ENCODE results near the gene CYB5R3. TPM values are rescaled to one million over a fixed set of nuclear protein-coding genes. Genes with fewer than 3 reads are reported as not detected.

The CYB5R3 gene
- polyA plus RNA-seq, 1 of the 3 experiments (the other 2 are of a cell fraction) = 106 TPM

DNA sequence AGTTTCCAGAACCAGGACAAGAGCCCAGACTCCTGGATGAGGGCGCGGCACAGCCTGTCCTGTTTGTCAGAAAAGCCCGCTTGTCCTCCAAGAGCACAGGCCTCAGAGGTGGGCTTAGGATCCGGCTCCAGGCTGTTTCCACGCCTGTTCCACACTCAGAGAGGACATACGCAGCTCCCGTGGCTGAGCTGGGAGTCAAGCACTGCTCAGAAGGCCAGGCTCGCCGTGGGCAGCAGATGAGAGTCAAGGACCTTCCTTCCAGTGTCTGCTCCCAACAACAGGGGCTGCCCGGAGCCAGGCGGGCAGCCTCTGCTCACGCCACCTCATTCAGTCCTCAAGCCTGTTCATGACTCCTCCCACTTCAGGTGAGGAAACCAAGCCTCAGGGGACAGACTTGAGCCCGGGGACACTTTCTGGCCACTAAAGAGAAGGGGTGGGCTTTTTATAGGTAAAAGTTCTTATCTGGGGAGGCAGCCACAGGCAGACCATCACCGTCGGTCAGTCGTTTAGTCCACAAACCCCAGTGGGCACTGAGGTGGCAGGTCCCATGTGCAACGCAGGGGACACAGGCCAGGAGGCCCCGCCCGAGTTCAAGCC, 3.8 kb downstream of the CYB5R3 start:
- Histone ChIP-seq H3K27ac (ENCODE audit: low read depth in 2 of 2, low read length in 1 of 2) (no peak overlapping the region), H3K9me2 (no peaks in the 10 kb centered on the region), H3K4me3 (ENCODE audit: low read depth in 2 of 2, low read length in 1 of 2) (no peak overlapping the region), H3K9ac (no peak overlapping the region), H3F3A (replicated peaks; ENCODE audit: insufficient read depth) (no peaks in the 10 kb centered on the region), H3K4me1 (ENCODE audit: control insufficient read depth in 1 of 2, insufficient read depth in 2 of 2, low read depth in 1 of 2, low read length in 1 of 2) (peaks cover 0 to 6% of the 10 kb centered on the region in 2 experiments; a peak in 1 of 4 replicates), H3K9me3 (no peaks in the 10 kb centered on the region), H2AFZ (ENCODE audit: low read depth) (no peak overlapping the region), H3K79me2 (ENCODE audit: insufficient read depth) (peaks cover 82% of the 10 kb centered on the region), H3K4me2 (no peak overlapping the region), H4K20me1 (ENCODE audit: insufficient read depth) (peaks cover 6% of the 10 kb centered on the region; the same call in 1 of the 2 replicates), H3K36me3 (replicated peaks in 1 of 2; ENCODE audit: control insufficient read depth in 1 of 2, insufficient read depth in 2 of 2, low read length in 1 of 2) (no peaks in the 10 kb centered on the region), H3K27me3 (ENCODE audit: insufficient read depth) (no peaks in the 10 kb centered on the region)
- DNase-seq = no peak
- TF ChIP-seq, protein P1, sequence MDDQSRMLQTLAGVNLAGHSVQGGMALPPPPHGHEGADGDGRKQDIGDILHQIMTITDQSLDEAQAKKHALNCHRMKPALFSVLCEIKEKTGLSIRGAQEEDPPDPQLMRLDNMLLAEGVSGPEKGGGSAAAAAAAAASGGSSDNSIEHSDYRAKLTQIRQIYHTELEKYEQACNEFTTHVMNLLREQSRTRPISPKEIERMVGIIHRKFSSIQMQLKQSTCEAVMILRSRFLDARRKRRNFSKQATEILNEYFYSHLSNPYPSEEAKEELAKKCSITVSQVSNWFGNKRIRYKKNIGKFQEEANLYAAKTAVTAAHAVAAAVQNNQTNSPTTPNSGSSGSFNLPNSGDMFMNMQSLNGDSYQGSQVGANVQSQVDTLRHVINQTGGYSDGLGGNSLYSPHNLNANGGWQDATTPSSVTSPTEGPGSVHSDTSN (IDR thresholded peaks at IDR 0.05) = no peak
- POLR2A ChIA-PET = no interaction called here
- CTCF ChIA-PET = no interaction called here
- 100% methylated on average over 2 of the region's 19 CpGs for WGBS (ENCODE audit: low lambda C conversion rate)

DNA sequence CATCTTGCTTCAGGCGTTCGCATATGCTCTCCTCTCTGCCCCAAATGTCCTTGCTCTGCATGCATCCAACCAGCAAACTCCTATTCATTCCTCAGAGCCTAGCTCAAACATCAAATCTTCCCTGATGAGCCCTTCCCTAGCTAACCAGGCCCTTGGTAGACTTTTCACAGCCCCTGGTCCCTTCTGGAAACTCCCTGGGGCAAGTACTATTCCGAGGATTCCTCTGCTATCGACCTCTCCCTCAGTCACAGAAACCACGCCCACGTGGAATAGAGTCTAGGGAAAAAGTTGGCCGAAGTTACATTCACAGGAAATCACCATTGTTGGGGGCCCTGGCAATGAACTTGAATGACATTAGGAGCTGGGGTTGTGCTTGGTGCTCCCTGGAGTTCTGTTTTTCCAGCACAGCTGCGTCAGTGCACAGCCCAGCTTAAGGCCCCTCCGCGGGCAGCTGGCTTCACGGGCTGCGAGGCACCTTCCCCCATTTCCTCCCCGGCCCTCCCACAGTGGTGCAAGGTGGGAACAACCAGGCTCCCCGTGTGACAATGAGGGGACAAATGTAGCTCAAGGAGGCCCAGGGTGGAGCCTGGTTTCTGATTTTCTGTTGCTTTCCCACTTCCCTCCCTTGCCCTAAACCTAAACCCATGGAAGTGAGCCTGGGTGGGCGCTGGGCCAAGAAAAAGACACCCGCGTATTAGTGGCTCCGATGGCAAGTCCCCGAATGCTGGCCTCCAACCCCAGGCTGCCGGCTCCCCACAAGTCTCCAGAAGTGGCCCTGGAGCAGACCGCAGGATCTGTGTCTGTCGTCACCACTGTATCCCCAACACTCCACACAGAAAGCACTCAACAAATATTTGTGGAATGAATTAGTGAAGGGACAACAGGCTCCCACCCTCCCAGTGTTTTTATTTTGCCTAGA, 4.5 kb downstream of the CYB5R3 start:
- Histone ChIP-seq H3K4me3 (ENCODE audit: low read depth in 2 of 2, low read length in 1 of 2) (no peak overlapping the region), H3K27me3 (ENCODE audit: insufficient read depth) (no peaks in the 10 kb centered on the region), H3K4me1 (ENCODE audit: control insufficient read depth in 1 of 2, insufficient read depth in 2 of 2, low read depth in 1 of 2, low read length in 1 of 2) (peaks cover 0 to 6% of the 10 kb centered on the region in 2 experiments; a peak in 1 of 4 replicates), H3K9ac (no peak overlapping the region), H2AFZ (ENCODE audit: low read depth) (no peak overlapping the region), H3K9me2 (no peaks in the 10 kb centered on the region), H3K9me3 (no peaks in the 10 kb centered on the region), H3F3A (replicated peaks; ENCODE audit: insufficient read depth) (no peaks in the 10 kb centered on the region), H3K4me2 (no peak overlapping the region), H3K36me3 (replicated peaks in 1 of 2; ENCODE audit: control insufficient read depth in 1 of 2, insufficient read depth in 2 of 2, low read length in 1 of 2) (no peaks in the 10 kb centered on the region), H4K20me1 (ENCODE audit: insufficient read depth) (peaks cover 6% of the 10 kb centered on the region; the same call in 1 of the 2 replicates), H3K79me2 (ENCODE audit: insufficient read depth) (peaks cover 83% of the 10 kb centered on the region), H3K27ac (ENCODE audit: low read depth in 2 of 2, low read length in 1 of 2) (no peak overlapping the region)
- WGBS (ENCODE audit: low lambda C conversion rate) = 85% methylated on average over 4 of the region's 22 CpGs
- ChIA-PET CTCF (interaction anchor here (1.6 kb wide), 1 partner anchor 15 kb away, joined by 5 read pairs; no protein-coding TSS in a partner anchor), POLR2A (interaction anchor here (1.0 kb wide), 1 partner anchor 29 kb away, joined by 3 read pairs; no protein-coding TSS in a partner anchor)
- TF ChIP-seq TEAD4 (IDR thresholded peaks at IDR 0.05; ENCODE audit: borderline replicate concordance, insufficient read depth) = no peak
- no peak for TF ChIP-seq RAD21 (IDR thresholded peaks at IDR 0.05; ENCODE audit: low read length)
- TF ChIP-seq TAF1 (IDR thresholded peaks at IDR 0.05; ENCODE audit: borderline replicate concordance, low read depth, low read length) = no peak
- TF ChIP-seq NRF1 (IDR thresholded peaks at IDR 0.05; ENCODE audit: low read depth, low read length) = no peak
- TF ChIP-seq, protein P2, sequence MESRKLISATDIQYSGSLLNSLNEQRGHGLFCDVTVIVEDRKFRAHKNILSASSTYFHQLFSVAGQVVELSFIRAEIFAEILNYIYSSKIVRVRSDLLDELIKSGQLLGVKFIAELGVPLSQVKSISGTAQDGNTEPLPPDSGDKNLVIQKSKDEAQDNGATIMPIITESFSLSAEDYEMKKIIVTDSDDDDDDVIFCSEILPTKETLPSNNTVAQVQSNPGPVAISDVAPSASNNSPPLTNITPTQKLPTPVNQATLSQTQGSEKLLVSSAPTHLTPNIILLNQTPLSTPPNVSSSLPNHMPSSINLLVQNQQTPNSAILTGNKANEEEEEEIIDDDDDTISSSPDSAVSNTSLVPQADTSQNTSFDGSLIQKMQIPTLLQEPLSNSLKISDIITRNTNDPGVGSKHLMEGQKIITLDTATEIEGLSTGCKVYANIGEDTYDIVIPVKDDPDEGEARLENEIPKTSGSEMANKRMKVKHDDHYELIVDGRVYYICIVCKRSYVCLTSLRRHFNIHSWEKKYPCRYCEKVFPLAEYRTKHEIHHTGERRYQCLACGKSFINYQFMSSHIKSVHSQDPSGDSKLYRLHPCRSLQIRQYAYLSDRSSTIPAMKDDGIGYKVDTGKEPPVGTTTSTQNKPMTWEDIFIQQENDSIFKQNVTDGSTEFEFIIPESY (IDR thresholded peaks at IDR 0.05; ENCODE audit: borderline replicate concordance, low read depth) = no peak
- no peak for DNase-seq

Measured in SK-N-SH (cell line).